ENCODE data around the gene TRPV4. TPM values are rescaled to one million over a fixed set of nuclear protein-coding genes. Genes with fewer than 3 reads are reported as not detected.

Gene TRPV4
- total and polyA plus RNA-seq, 2 experiments from 2014 or later: 0.66 to 1.1 TPM

DNA sequence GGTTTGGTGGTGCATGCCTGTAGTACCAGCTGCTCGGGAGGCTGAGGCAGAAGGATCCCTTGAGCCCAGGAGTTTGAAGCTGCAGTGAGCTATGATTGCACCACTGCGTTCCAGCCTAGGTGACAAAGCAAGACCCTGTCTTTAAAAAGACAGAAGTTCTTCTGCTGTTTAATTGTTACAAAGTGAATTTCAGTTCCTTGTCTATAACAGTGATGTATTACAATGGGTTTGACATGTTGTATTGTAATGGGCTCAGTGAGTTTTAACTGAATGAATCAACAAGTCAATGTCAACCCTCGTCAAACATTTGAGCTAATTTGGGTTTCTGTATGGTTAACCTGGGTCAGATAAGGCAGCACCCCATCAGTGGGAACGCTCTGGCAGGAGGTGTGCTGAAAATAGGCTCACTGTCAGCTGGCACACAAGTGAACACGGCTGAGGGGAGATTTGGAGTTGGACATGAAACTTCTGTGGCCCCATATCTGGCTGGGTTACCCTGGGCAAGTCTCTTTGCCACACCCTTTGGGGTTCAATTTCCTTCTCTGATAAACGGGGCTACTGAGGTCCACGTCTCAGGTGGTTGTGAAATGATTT, 14.0 kb upstream of the TRPV4 start:
- no peak for DNase-seq (ENCODE audit: low spot score)
- Mint-ChIP-seq H3K27me3 (ENCODE audit: insufficient read depth, low read depth, poor library complexity) (peaks cover 14% of the 10 kb centered on the region), H3K9me3 (no peaks in the 10 kb centered on the region), H3K4me3 (no peak overlapping the region), H3K36me3 (ENCODE audit: low read depth) (peaks cover 4% of the 10 kb centered on the region; the same call in 2 of the 3 replicates), H3K27ac (no peak overlapping the region), H3K4me1 (no peaks in the 10 kb centered on the region; the same call in 2 of the 3 replicates)
- no peak for ATAC-seq
- Histone ChIP-seq H3F3A (replicated peaks; ENCODE audit: low read depth) (no peaks in the 10 kb centered on the region; the same call in 1 of the 2 replicates), H3K9me2 (ENCODE audit: insufficient read depth) (no peaks in the 10 kb centered on the region), H3K79me2 (replicated peaks; ENCODE audit: insufficient read depth) (no peaks in the 10 kb centered on the region), H3K27me3 (ENCODE audit: insufficient read depth) (no peaks in the 10 kb centered on the region), H3K4me1 (ENCODE audit: insufficient read depth) (no peaks in the 10 kb centered on the region), H3K4me3 (no peak overlapping the region), H4K20me1 (replicated peaks; ENCODE audit: insufficient read depth) (no peaks in the 10 kb centered on the region), H3K4me2 (no peak overlapping the region), H3K36me3 (ENCODE audit: insufficient read depth) (no peaks in the 10 kb centered on the region), H3K27ac (ENCODE audit: low read depth) (no peak overlapping the region), H2AFZ (no peak overlapping the region)
- no peak for TF ChIP-seq ZNF331 (CRISPR knock-in tag; IDR thresholded peaks at IDR 0.05; ENCODE audit: low read depth)
- TF ChIP-seq ZNF462 (CRISPR knock-in tag; IDR thresholded peaks at IDR 0.05): no peak
- no peak for TF ChIP-seq STAT1 (IDR thresholded peaks at IDR 0.05; ENCODE audit: unreplicated experiment)
- no peak for TF ChIP-seq JUNB (IDR thresholded peaks at IDR 0.05; ENCODE audit: unreplicated experiment)
- no peak for TF ChIP-seq ZNF114 (CRISPR knock-in tag; IDR thresholded peaks at IDR 0.05)
- TF ChIP-seq POLR2AphosphoS5 (IDR thresholded peaks at IDR 0.05; ENCODE audit: low read depth): no peak
- TF ChIP-seq CREB1 (CRISPR knock-in tag; IDR thresholded peaks at IDR 0.05; ENCODE audit: low read depth): no peak
- no peak for TF ChIP-seq ETS1 (IDR thresholded peaks at IDR 0.05)
- TF ChIP-seq EZH2phosphoT487 (IDR thresholded peaks at IDR 0.05; ENCODE audit: unreplicated experiment): no peak
- no peak for TF ChIP-seq NANOG (IDR thresholded peaks at IDR 0.05; ENCODE audit: borderline replicate concordance)
- TF ChIP-seq, protein P1, sequence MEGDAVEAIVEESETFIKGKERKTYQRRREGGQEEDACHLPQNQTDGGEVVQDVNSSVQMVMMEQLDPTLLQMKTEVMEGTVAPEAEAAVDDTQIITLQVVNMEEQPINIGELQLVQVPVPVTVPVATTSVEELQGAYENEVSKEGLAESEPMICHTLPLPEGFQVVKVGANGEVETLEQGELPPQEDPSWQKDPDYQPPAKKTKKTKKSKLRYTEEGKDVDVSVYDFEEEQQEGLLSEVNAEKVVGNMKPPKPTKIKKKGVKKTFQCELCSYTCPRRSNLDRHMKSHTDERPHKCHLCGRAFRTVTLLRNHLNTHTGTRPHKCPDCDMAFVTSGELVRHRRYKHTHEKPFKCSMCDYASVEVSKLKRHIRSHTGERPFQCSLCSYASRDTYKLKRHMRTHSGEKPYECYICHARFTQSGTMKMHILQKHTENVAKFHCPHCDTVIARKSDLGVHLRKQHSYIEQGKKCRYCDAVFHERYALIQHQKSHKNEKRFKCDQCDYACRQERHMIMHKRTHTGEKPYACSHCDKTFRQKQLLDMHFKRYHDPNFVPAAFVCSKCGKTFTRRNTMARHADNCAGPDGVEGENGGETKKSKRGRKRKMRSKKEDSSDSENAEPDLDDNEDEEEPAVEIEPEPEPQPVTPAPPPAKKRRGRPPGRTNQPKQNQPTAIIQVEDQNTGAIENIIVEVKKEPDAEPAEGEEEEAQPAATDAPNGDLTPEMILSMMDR (conservative IDR thresholded peaks at IDR 0.05; ENCODE audit: low read depth in 2 of 2): no peak
- TF ChIP-seq, protein P2, sequence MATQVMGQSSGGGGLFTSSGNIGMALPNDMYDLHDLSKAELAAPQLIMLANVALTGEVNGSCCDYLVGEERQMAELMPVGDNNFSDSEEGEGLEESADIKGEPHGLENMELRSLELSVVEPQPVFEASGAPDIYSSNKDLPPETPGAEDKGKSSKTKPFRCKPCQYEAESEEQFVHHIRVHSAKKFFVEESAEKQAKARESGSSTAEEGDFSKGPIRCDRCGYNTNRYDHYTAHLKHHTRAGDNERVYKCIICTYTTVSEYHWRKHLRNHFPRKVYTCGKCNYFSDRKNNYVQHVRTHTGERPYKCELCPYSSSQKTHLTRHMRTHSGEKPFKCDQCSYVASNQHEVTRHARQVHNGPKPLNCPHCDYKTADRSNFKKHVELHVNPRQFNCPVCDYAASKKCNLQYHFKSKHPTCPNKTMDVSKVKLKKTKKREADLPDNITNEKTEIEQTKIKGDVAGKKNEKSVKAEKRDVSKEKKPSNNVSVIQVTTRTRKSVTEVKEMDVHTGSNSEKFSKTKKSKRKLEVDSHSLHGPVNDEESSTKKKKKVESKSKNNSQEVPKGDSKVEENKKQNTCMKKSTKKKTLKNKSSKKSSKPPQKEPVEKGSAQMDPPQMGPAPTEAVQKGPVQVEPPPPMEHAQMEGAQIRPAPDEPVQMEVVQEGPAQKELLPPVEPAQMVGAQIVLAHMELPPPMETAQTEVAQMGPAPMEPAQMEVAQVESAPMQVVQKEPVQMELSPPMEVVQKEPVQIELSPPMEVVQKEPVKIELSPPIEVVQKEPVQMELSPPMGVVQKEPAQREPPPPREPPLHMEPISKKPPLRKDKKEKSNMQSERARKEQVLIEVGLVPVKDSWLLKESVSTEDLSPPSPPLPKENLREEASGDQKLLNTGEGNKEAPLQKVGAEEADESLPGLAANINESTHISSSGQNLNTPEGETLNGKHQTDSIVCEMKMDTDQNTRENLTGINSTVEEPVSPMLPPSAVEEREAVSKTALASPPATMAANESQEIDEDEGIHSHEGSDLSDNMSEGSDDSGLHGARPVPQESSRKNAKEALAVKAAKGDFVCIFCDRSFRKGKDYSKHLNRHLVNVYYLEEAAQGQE (IDR thresholded peaks at IDR 0.05; ENCODE audit: unreplicated experiment): no peak
- TF ChIP-seq EZH2 (IDR thresholded peaks at IDR 0.05; ENCODE audit: low read depth, unreplicated experiment): no peak

Measured in GM23338 (cell line).